GM08714 (cell line): Measurements from ENCODE around the gene CAPN10.

Source experiments
- H3K4me3 ChIP-seq: fragments of 200-500 bp; sonication (Bioruptor generic); 2 replicates; pipeline ENCODE4 v1.5.1; 2014; ENCODE audit warnings: mild to moderate bottlenecking, low read length, inconsistent platforms
- ZNF274 ChIP-seq: IDR thresholded peaks from 2 replicates; pipeline ENCODE4 v1.6.1; 2012; ENCODE audit warnings: mild to moderate bottlenecking, low read depth, low read length

Gene CAPN10

DNA sequence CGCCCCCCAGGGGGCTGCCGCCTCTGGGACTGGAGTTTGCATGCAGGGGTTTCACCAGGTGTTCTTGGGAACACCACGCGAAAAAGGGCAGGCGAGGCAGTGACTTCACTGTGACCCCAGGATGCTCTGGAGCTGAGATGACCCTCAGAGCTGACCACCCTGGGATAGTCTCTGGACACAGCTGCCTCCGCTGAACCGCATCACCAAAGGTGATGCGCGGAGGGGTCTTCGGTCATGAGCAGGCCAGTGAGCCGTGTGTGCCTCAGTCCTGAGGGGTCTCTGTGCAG, 56.2 kb downstream of the CAPN10 start:
- no peak overlapping the region for H3K4me3 ChIP-seq
- no peak for TF ChIP-seq ZNF274

DNA sequence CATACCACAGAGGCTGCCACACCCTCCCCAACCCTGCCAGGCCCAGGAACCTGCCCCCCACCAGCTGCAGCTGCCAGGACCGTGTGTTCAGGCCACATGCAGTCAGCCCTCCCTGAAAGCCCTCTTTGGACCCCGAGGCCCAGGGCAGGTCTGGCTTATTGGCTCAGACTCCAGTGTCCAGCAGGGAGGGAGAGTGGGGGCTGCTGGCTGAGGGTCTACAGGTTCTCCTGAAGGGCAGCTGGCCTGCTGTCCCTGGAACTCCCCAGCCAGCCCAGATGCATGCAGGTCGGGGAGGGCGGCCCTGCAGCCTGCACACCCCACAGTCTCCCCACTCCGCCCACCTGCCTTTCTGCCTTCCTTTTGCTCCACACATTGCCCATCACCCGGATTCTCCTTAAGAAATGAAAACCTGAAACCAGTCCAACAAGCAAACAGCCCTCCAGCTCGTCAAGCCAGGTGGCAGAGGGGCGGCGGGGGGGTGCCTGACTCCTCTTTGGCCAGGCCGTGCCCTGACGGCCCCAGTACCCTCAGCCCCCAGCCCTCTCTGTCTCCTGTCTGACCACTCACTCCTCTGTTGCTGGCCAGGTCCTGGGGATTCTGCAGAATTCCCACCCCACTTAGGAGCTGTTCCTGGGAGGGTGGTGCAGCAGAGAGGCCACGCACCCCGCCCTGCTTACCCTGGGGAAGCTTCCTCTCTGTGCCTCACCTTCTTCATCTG, 56.7 kb downstream of the CAPN10 start:
- no peak for TF ChIP-seq ZNF274
- H3K4me3 ChIP-seq: no peak overlapping the region

DNA sequence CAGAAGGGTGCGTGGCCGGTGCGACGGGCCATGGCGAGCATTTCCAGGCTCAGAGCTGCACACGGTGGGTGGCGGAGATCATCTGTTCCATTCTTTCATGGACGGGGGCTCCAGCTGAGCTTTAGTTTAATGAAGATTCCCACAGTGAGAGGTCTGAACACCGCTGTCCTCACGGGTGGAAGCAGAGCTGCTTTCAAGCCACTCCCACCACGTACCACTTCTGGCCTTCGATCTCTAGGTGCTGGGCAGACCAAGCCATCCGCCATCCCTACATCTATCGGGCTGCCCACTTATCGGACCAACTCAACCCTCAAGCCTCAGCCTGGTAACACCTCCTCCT, 57.2 kb downstream of the CAPN10 start:
- TF ChIP-seq ZNF274: no peak
- H3K4me3 ChIP-seq: no peak overlapping the region

DNA sequence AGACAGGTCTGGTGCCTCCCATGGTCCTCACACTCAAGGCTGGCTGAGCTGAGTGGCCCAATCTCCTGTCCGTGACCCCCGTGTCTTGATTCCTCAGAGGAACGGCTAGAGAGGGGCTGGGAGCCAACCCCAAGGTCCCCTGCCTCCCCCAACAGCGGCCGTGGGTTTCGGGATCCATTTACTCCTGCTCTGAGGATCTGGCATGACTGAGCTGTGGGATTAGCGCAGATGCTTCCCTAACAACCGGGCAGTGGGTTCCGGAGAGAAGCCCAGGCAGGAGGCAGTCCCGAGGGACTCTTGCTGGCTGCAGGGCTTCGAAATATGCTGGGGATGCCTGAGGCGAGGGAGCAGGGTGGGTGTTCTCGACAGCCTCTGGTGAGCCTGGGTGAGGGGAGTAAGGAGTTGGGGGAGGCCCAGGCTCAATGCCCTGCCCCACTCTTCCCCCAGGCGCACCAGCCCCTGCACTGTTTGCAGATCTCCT, 57.7 kb downstream of the CAPN10 start:
- H3K4me3 ChIP-seq: no peak overlapping the region
- no peak for TF ChIP-seq ZNF274

DNA sequence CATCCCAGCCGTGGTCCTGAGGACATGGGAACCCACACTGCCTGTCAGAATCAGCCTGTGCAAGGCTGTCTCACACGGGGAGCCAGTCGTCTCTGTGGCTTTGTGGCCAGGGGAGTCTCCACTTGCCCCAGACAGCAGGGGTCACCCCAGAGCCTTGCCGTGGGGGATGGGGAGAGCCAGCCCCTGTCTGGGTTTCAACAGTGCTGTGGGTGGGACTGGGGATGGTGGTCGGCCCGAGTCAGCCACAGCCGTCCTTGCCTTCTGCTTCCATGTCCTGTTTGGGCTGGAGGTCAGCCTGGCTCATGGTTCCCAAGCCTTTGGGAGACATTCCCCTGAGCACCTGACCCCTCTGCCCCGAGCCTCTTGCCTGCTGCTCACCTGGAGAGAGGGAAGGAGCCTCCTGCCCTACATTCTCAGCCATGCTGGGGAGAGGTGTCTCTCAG, 58.3 kb downstream of the CAPN10 start:
- no peak for TF ChIP-seq ZNF274

DNA sequence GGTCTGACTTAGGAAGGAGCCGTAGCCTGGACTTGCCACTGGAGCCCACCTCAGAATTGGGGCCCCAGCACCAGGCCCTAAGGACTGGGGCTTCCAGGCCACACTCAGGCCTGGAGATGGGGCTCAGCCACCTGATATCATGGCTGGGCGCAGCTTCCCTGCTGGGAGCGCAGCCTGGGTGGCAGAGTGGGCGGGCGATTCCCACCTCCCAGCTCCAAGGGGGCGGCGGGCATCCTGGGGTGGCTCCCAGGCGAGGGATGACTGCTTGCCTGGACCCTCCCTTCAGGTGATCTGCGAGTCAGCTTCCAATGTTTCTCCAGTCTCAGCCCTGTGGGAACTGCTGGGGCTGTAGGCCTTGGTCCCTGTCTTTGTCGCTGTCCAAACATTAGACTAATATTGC, 58.8 kb downstream of the CAPN10 start:
- no peak for TF ChIP-seq ZNF274
- H3K4me3 ChIP-seq: no peak overlapping the region

More for the DNA sequence above, 58.3 kb downstream of the CAPN10 start:
- H3K4me3 ChIP-seq: no peak overlapping the region

DNA sequence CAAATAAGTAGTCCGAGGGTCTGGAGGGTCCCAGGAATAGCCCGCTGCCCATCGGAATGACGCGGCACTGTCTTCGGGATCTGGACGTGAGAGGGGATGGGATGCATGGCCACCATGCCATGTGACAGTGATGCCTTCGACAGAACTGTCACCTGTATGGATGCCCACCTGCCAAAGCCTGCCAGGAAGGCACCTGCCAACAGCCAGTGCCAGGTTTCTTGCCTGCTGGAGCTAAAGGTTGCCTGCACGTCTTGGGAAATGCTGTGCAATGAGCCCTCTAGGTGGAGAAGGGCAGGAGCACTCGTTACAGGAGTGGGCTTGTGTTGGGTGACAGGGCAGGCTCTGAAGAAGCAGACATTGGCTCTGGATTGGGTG, 59.3 kb downstream of the CAPN10 start:
- H3K4me3 ChIP-seq: no peak overlapping the region
- no peak for TF ChIP-seq ZNF274

DNA sequence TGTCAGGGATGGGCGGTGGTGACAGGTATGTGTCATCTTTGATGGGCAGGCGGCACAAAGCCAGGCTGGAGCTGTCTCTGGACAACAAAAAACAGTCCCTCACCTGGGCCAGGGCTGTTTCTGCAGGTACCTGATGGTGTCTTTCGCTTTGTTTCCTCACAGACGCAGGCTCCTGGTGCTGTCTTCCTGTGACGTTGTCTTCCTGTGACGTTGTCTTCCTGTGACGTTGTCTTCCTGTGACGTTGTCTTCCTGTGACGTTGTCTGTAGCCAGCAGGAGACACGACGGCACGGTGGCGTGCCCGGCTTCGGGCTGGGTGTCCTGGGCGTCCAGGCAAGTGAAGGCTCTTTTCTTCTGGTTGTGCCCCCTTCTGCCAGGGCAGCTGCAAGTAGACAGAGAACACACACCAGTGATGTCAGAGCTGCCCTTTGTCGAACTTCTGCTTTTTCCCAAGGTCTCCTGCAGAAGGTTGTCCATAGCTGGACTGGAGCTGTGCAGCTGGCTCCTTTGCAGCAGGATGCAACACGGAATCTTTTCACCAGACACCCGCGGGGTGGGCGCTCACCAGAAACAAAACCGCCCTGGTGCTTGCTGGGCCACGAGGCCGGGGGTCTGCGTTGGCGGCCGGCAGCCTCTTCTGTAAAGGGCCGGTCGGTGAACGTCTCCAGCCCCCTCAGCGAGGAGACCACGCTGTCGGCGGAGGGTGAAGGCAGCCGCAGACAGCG, 59.8 kb downstream of the CAPN10 start:
- no peak overlapping the region for H3K4me3 ChIP-seq
- no peak for TF ChIP-seq ZNF274

DNA sequence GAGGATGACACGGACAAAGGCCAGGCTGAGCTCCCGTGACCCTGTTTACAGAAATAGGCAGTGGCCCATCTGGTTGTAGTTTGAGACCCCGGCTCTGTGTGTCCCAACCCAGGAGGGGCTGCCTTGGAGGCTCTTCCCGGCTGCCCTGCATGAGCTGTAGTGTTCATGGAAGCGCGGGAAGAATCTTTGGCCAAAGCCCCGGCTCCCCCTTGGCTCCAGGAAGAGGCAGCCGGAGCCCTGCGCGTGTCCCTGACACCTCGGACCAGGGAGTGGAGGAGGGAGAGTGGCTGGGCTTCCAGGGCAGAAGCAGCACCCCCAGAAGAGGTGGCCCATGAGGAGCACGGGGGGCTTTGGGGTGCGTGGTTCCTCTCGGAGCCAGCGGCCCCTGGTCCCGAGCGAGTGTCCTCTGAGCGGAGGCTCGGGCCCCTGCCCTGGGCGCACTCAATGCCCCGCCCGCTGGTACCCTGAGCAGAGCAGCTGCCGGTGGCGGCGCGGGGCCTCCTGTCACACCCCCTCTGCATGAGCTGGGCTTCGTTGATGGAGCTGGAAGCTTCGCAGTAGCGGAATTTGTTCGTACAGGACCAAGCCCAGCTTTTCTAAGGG, 60.5 kb downstream of the CAPN10 start:
- no peak overlapping the region for H3K4me3 ChIP-seq
- TF ChIP-seq ZNF274: no peak

DNA sequence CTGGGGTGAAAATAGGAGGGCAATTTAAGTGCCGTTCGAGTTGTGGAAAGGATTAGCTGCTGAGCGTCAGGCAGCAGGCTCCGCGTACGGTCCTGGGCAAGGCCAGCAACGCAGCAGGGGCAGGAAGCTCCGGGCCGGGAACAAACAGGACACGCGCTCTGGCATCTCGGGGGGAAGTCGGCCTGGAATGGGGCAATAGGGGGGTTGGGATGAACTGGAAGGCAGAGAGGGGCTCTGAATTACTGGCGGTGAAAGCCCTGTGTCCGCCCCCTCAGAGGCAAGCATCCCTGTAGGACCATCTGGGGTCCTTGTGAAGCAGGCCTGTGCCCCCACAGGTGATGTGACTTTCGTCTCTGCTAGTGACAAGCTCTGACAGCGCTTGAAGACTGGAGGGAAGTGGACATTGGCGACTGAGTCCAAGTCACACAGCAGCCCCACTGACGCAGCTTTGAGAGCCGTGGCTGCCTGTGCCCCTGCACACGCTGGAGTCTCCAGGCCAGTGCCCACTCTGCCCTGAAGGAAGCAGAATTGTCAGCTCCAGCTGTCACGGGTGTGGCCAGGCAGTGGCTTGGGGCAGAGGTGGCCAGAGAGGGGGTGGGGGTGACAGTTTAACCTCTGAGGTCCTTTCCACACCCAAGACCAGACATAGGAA, 61.1 kb downstream of the CAPN10 start:
- no peak overlapping the region for H3K4me3 ChIP-seq
- TF ChIP-seq ZNF274: no peak

DNA sequence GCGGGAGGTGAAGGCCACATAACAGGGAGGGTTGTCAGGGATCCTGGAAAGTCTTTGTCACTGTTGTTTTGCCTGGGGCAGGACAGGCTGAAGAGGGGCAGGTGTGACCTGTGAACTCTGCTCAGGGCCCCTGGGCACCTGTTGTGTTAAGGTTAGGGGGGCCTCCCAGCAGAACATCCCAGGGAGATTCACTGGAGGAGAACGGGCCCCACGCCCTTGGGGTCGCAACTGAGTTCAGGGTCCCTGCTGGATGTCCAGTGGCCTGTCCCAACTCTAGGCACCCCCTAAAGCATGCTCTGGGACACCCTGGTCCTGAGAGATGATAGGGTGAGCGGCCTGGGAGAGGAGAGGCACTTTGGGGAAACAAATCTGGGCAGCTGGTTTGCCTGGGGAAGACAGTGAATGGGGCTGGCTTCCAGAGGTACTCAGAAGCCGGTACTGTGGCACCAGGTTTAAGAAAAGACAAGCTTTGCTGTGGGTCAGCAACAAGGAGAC, 61.7 kb downstream of the CAPN10 start:
- no peak for TF ChIP-seq ZNF274
- no peak overlapping the region for H3K4me3 ChIP-seq
